Endothelial cell of umbilical vein (primary cell): ENCODE data around the gene FAM114A2. TPM values are rescaled to one million over a fixed set of nuclear protein-coding genes. Genes with fewer than 3 reads are reported as not detected.

Experiments used
- BruUV-seq: library from RNA; stranded (reverse); fragments of 400-500 nt; replicated peaks from 2 replicates; lab custom pipeline; 2021; lab: Mats Ljungman, UMichigan
- CTCF ChIA-PET: fragments of 300-600, 350-600 bp; sonication (Branson Sonifier 250); formaldehyde crosslinking; loops from one replicate; lab custom pipeline; 2021; ENCODE audit warnings: antibody characterized with exemption, inconsistent platforms; lab: Charles Lee
- POLR2A ChIA-PET: fragments of 300-600, 350-600 bp; sonication (Branson Sonifier 250); formaldehyde crosslinking; loops from one replicate; lab custom pipeline; 2021; ENCODE audit warnings: antibody characterized with exemption, inconsistent platforms; lab: Charles Lee
- DNase-seq: peaks from one replicate; pipeline ENCODE4 v3.0.0-alpha.2; 2011; ENCODE audit warnings: low read depth, low spot score
- FAIRE-seq: peaks from 2 replicates; lab custom pipeline; 2011; peaks lifted over from hg19 to GRCh38; lab: Jason Lieb, UNC
- H2AFZ ChIP-seq: 2 replicates; pipeline ENCODE4 v1.6.0; 2012; ENCODE audit warnings: low read depth, low read length, control low read depth, inconsistent platforms
- H3K27ac ChIP-seq: 2 replicates; pipeline ENCODE4 v1.5.1; 2011; ENCODE audit warnings: low read depth, mild to moderate bottlenecking, control low read depth, low read length, moderate library complexity; ENCODE audit not compliant: insufficient read depth
- H3K27me3 ChIP-seq, 2 experiments: 2 replicates each; pipeline versions ENCODE4 v1.6.0 to v1.6.1; 2011; ENCODE audit warnings: low read length in 2 of 2, mixed read lengths in 1 of 2; ENCODE audit not compliant: control insufficient read depth in 2 of 2, insufficient read depth in 2 of 2
- H3K36me3 ChIP-seq, 2 experiments: 2 replicates in 1 of 2; 3 replicates in 1 of 2; pipeline ENCODE4 v1.5.1; 2011; ENCODE audit warnings: low read length in 2 of 2, mild to moderate bottlenecking in 1 of 2, moderate library complexity in 1 of 2; ENCODE audit not compliant: control insufficient read depth in 2 of 2, insufficient read depth in 2 of 2; ENCODE audit errors: extremely low read depth in 1 of 2
- H3K4me1 ChIP-seq: 3 replicates; pipeline ENCODE4 v1.5.1; 2011; ENCODE audit warnings: mild to moderate bottlenecking, low read length; ENCODE audit not compliant: control insufficient read depth, insufficient read depth; ENCODE audit errors: extremely low read depth
- H3K4me2 ChIP-seq: 2 replicates; pipeline ENCODE4 v1.6.1; 2011; ENCODE audit warnings: low read length, control low read depth, mixed read lengths; ENCODE audit not compliant: insufficient read depth
- H3K4me3 ChIP-seq, 3 experiments: fragments of 200-600 bp in 1 of 3; sonication (generic), shearing (Covaris generic) in 1 of 3; replicated peaks in 1 of 3; 2 replicates each; pipeline ENCODE4 v1.5.1; 2011 to 2016; ENCODE audit warnings: control low read depth in 3 of 3, low read length in 3 of 3, mild to moderate bottlenecking in 2 of 3, inconsistent platforms in 1 of 3, low read depth in 1 of 3, moderate library complexity in 1 of 3; ENCODE audit not compliant: insufficient read depth in 1 of 3
- H3K79me2 ChIP-seq: 2 replicates; pipeline ENCODE4 v1.6.0; 2012; ENCODE audit warnings: low read length, inconsistent platforms; ENCODE audit not compliant: control insufficient read depth, insufficient read depth
- H3K9ac ChIP-seq: replicated peaks from 2 replicates; pipeline ENCODE3; 2011; ENCODE audit warnings: low read length, control low read depth; ENCODE audit not compliant: insufficient read depth; ENCODE audit errors: extremely low read depth
- H3K9me1 ChIP-seq: replicated peaks from 3 replicates; pipeline ENCODE4 v1.6.0; 2011; ENCODE audit warnings: mild to moderate bottlenecking, low read length; ENCODE audit not compliant: control insufficient read depth, insufficient read depth; ENCODE audit errors: extremely low read depth
- H3K9me3 ChIP-seq: replicated peaks from 2 replicates; pipeline ENCODE4 v1.5.1; 2012; ENCODE audit warnings: low read length, inconsistent platforms; ENCODE audit not compliant: control insufficient read depth, insufficient read depth
- H4K20me1 ChIP-seq: replicated peaks from 2 replicates; pipeline ENCODE3; 2011; ENCODE audit warnings: mild to moderate bottlenecking, low read length; ENCODE audit not compliant: control insufficient read depth, insufficient read depth; ENCODE audit errors: extremely low read depth
- EZH2 ChIP-seq: IDR thresholded peaks from 2 replicates; pipeline ENCODE4 v1.6.1; 2012; ENCODE audit warnings: borderline replicate concordance, low read depth, mild to moderate bottlenecking, moderate library complexity, low read length, inconsistent platforms; ENCODE audit not compliant: severe bottlenecking
- FOS ChIP-seq: IDR thresholded peaks from 2 replicates; pipeline ENCODE4 v1.6.1; 2011; ENCODE audit warnings: mild to moderate bottlenecking, low read length, moderate library complexity, borderline replicate concordance; ENCODE audit not compliant: insufficient read depth
- GATA2 ChIP-seq: IDR thresholded peaks from 2 replicates; pipeline ENCODE4 v1.7.0; 2011; ENCODE audit warnings: low read depth, mild to moderate bottlenecking, moderate library complexity, mixed read lengths, low read length; ENCODE audit not compliant: insufficient read length, insufficient read depth
- JUN ChIP-seq: IDR thresholded peaks from 2 replicates; pipeline ENCODE4 v1.6.1; 2011; ENCODE audit warnings: borderline replicate concordance, low read depth; ENCODE audit not compliant: insufficient read length, insufficient read depth
- MAX ChIP-seq: IDR thresholded peaks from 2 replicates; pipeline ENCODE4 v1.6.1; 2011; ENCODE audit not compliant: insufficient read depth, insufficient read length
- MYC ChIP-seq: IDR thresholded peaks from one replicate; pipeline ENCODE4 v1.6.1; 2011; ENCODE audit warnings: mild to moderate bottlenecking, low read depth, low read length
- POLR2A ChIP-seq: IDR thresholded peaks from 2 replicates; pipeline ENCODE4 v1.6.1; 2012; ENCODE audit warnings: low read depth, mild to moderate bottlenecking, control low read depth, low read length
- POLR2AphosphoS5 ChIP-seq: IDR thresholded peaks from 2 replicates; pipeline ENCODE4 v1.6.1; 2012; ENCODE audit warnings: low read depth, mild to moderate bottlenecking, control low read depth, low read length, moderate library complexity; ENCODE audit not compliant: insufficient read depth
- dilution Hi-C: fragments of 300-500 bp; cut with MboI; formaldehyde crosslinking; loops from one replicate; pipeline ENCODE4 v1.15.0; 2019; ENCODE audit warnings: low sequenced_read_pairs; ENCODE audit not compliant: extremely low pct_ligation_motif_present
- intact Hi-C: fragments of 100-400 bp; cut with micrococcal nuclease; formaldehyde crosslinking; loops from one replicate; pipeline ENCODE4 v1.10.0; 2022
- polyA plus RNA-seq, 4 experiments: library from polyadenylated mRNA; depleted of rRNA in 3 of 4; stranded (reverse) in 3 of 4; unstranded in 1 of 4; fragments of >200 nt; gene quantifications; 2 replicates each; pipeline versions ENCODE4 v1.2.1 to v1.2.3, GENCODE V29; 2011 to 2012; ENCODE audit warnings: missing spikeins in 1 of 4
- total RNA-seq: library from RNA; stranded (reverse); gene quantifications from 2 replicates; pipeline ENCODE4 v1.2.3, GENCODE V29; 2021
- TF ChIP-seq, protein P1 (sequence below), 2 donors: IDR thresholded peaks; 1 replicate in 1 of 2; 2 replicates in 1 of 2; pipeline ENCODE4 v1.5.1; 2011; ENCODE audit warnings: low read length in 2 of 2, mild to moderate bottlenecking in 2 of 2, moderate library complexity in 2 of 2, control low read depth in 1 of 2, inconsistent platforms in 1 of 2, low read depth in 1 of 2; ENCODE audit not compliant: insufficient read depth in 1 of 2; ENCODE audit errors: extremely low read depth in 1 of 2

Gene FAM114A2
- total and polyA plus RNA-seq, 2 donors (not counting 3 experiments of a cell fraction or from before 2014, with no cell fraction given): 9.6 to 31.3 TPM

DNA sequence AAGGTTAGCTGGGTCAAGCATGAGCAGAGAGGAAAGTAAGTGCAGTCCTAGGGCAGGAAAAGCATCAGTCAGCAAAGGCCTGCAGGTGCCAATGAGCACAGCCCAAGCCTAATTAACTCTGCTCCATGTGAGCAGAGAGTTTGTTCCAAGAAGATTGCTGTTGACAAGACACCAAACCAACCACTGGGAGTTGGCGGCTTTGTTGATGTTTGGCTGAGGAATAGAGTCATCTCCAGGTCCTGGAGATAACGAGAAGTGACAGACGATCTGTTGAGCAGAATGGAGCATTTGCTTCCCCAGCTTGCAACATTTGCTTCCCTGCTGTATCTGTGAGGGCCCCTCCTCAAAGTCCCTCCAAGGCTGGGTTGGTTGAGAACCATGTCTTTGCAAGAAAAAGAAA lies 68.2 kb downstream of the FAM114A2 start:
- no peaks in the 10 kb centered on the region for H3K9me3 ChIP-seq
- intact Hi-C loops: no loop called here

DNA sequence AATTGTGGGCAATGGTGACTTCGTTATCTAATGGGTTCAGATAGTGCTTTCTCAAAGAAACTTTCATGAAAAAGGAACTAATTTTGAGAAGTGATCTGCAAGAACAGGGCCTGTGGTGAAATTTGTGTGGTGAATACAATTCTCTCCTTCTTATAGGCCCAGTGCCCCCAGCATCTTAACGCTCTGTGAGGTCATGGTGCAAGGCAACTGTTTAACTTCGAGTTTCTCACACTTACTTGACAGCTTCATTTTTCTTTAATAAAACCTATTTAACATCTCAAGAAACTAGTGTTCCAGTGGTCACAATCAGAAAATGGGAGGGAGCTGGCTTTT lies 69.2 kb downstream of the FAM114A2 start:
- no TSS peak for BruUV-seq
- Histone ChIP-seq H3K9me3 (no peaks in the 10 kb centered on the region), H4K20me1 (peaks cover under 1% of the 10 kb centered on the region), H3K4me1 (no peaks in the 10 kb centered on the region), H3K79me2 (no peaks in the 10 kb centered on the region), H3K4me2 (no peak overlapping the region), H3K9ac (no peak overlapping the region), H3K9me1 (no peaks in the 10 kb centered on the region), H3K4me3 (no peak overlapping the region), H2AFZ (no peak overlapping the region), H3K36me3 (no peaks in the 10 kb centered on the region), H3K27me3 (peaks cover 2 to 4% of the 10 kb centered on the region in 2 experiments), H3K27ac (no peak overlapping the region)
- DNase-seq: no peak
- intact Hi-C loops (loop anchor here (10.0 kb wide), 1 partner anchor 185 kb away; no protein-coding TSS in a partner anchor), dilution Hi-C loops (no loop called here)
- ChIA-PET CTCF (interaction anchor here (2.3 kb wide), 1 partner anchor 1437 kb away, joined by 10 read pairs; no protein-coding TSS in a partner anchor), POLR2A (no interaction called here)
- no peak for TF ChIP-seq EZH2
- no peak for TF ChIP-seq POLR2A
- no peak for TF ChIP-seq POLR2AphosphoS5
- TF ChIP-seq, protein P1, sequence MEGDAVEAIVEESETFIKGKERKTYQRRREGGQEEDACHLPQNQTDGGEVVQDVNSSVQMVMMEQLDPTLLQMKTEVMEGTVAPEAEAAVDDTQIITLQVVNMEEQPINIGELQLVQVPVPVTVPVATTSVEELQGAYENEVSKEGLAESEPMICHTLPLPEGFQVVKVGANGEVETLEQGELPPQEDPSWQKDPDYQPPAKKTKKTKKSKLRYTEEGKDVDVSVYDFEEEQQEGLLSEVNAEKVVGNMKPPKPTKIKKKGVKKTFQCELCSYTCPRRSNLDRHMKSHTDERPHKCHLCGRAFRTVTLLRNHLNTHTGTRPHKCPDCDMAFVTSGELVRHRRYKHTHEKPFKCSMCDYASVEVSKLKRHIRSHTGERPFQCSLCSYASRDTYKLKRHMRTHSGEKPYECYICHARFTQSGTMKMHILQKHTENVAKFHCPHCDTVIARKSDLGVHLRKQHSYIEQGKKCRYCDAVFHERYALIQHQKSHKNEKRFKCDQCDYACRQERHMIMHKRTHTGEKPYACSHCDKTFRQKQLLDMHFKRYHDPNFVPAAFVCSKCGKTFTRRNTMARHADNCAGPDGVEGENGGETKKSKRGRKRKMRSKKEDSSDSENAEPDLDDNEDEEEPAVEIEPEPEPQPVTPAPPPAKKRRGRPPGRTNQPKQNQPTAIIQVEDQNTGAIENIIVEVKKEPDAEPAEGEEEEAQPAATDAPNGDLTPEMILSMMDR (IDR thresholded peaks at IDR 0.05; ENCODE audit: extremely low read depth in 1 of 2, insufficient read depth in 1 of 2, low read depth in 1 of 2, low read length in 2 of 2): no peak
- no peak for TF ChIP-seq MYC
- no peak for TF ChIP-seq GATA2
- no peak for TF ChIP-seq FOS
- no peak for TF ChIP-seq MAX
- no peak for TF ChIP-seq JUN
- no peak for FAIRE-seq

More for the DNA sequence above, 68.2 kb downstream of the FAM114A2 start:
- H2AFZ ChIP-seq: no peak overlapping the region
- no peaks in the 10 kb centered on the region for H3K79me2 ChIP-seq
- H3K9ac ChIP-seq: no peak overlapping the region
- dilution Hi-C loops: no loop called here
- DNase-seq (no peak), FAIRE-seq (no peak)
- H3K27me3 ChIP-seq: peaks cover 4% of the 10 kb centered on the region in 2 experiments
- H4K20me1 ChIP-seq: peaks cover 2% of the 10 kb centered on the region
- H3K4me2 ChIP-seq: no peak overlapping the region
- BruUV-seq: no TSS peak
- H3K4me3 ChIP-seq: no peak overlapping the region
- no peaks in the 10 kb centered on the region for H3K36me3 ChIP-seq
- CTCF ChIA-PET: no interaction called here
- H3K4me1 ChIP-seq: no peaks in the 10 kb centered on the region
- POLR2A ChIA-PET: no interaction called here
- no peaks in the 10 kb centered on the region for H3K9me1 ChIP-seq
- no peak overlapping the region for H3K27ac ChIP-seq
- TF ChIP-seq MYC: no peak
- TF ChIP-seq POLR2A: no peak
- no peak for TF ChIP-seq POLR2AphosphoS5
- TF ChIP-seq, protein P1 (IDR thresholded peaks at IDR 0.05; ENCODE audit: extremely low read depth in 1 of 2, insufficient read depth in 1 of 2, low read depth in 1 of 2, low read length in 2 of 2): no peak
